IPS-NIHi11 (cell line): Measurements from ENCODE around the gene TC2N.
A peak's percentile ranks its signal among the peaks of the same experiment; 100 is the strongest.
"Not testable (repeated sequence)": the region's sequence is repeated elsewhere in the genome, so short reads cannot be mapped to it uniquely, and the experiment has no call there.

Experiments used
- DNase-seq: peaks from one replicate; pipeline ENCODE4 v3.0.0; 2012; ENCODE audit warnings: mixed read lengths, low spot score

Gene TC2N

GRCh38 chr14:91870001-91870400 lies 2.7 kb upstream of the TC2N start:
- DNase-seq, result no peak

GRCh38 chr14:91869556-91869955 lies 2.2 kb upstream of the TC2N start:
- no peak for DNase-seq

- no peak for DNase-seq
Observed at GRCh38 chr14:91866511-91867295, 633 bp downstream of the TC2N start.

GRCh38 chr14:91866061-91866460 lies 1.3 kb downstream of the TC2N start:
- no peak for DNase-seq

GRCh38 chr14:91862417-91862816 lies 4.9 kb downstream of the TC2N start:
- DNase-seq, result no peak

- DNase-seq, result no peak
Observed at GRCh38 chr14:91861091-91861490, 6.2 kb downstream of the TC2N start.

GRCh38 chr14:91860238-91860637 lies 7.1 kb downstream of the TC2N start:
- no peak for DNase-seq

GRCh38 chr14:91858536-91859275 lies 8.6 kb downstream of the TC2N start:
- no peak for DNase-seq

GRCh38 chr14:91857614-91858013 lies 9.7 kb downstream of the TC2N start:
- no peak for DNase-seq

- DNase-seq, result no peak
Observed at GRCh38 chr14:91854327-91854934, 12.9 kb downstream of the TC2N start.

GRCh38 chr14:91851563-91851962 lies 15.8 kb downstream of the TC2N start:
- no peak for DNase-seq

GRCh38 chr14:91848504-91849001 lies 18.8 kb downstream of the TC2N start:
- DNase-seq, result no peak

- DNase-seq, result no peak
Observed at GRCh38 chr14:91847693-91848092, 19.6 kb downstream of the TC2N start.

GRCh38 chr14:91845652-91846051 lies 21.7 kb downstream of the TC2N start:
- DNase-seq, result no peak

- not testable (repeated sequence) for DNase-seq
Observed at GRCh38 chr14:91845056-91845455, 22.3 kb downstream of the TC2N start.

GRCh38 chr14:91844029-91844428 lies 23.3 kb downstream of the TC2N start:
- no peak for DNase-seq

GRCh38 chr14:91843437-91843836 lies 23.9 kb downstream of the TC2N start:
- no peak for DNase-seq

GRCh38 chr14:91841065-91841464 lies 26.3 kb downstream of the TC2N start:
- DNase-seq, result no peak

- no peak for DNase-seq
Observed at GRCh38 chr14:91839749-91840148, 27.6 kb downstream of the TC2N start.

- no peak for DNase-seq
Observed at GRCh38 chr14:91837076-91837475, 30.3 kb downstream of the TC2N start.

- peak; percentile 95 for DNase-seq
Observed at GRCh38 chr14:91835920-91836843, 31.2 kb downstream of the TC2N start.
